HepG2 (cell line): ENCODE results near the gene SMAD7. TPM values are rescaled to one million over a fixed set of nuclear protein-coding genes. Genes with fewer than 3 reads are reported as not detected.

Experiments
- DMAP1 ChIP-seq: IDR thresholded peaks from 2 replicates; pipeline ENCODE4 v1.6.1; 2016
- HOXA3 ChIP-seq: sonication (generic); formaldehyde crosslinking; IDR thresholded peaks from 2 replicates; pipeline ENCODE4 v1.5.0; 2020; ENCODE audit warnings: missing genetic modification reagents
- HOXA5 ChIP-seq: sonication (generic); formaldehyde crosslinking; IDR thresholded peaks from 2 replicates; pipeline ENCODE4 v1.4.0; 2020; ENCODE audit warnings: missing genetic modification reagents
- MED1 ChIP-seq: sonication (generic); formaldehyde crosslinking; IDR thresholded peaks from 2 replicates; pipeline ENCODE4 v1.4.0; 2020; ENCODE audit warnings: missing genetic modification reagents
- POLR2G ChIP-seq: fragments of 200-400 bp; formaldehyde crosslinking; IDR thresholded peaks from 2 replicates; pipeline ENCODE4 v1.6.1; 2018; ENCODE audit warnings: mild to moderate bottlenecking, low read depth, low read length, moderate library complexity
- SKI ChIP-seq: fragments of 450-650 bp; IDR thresholded peaks from one replicate; pipeline ENCODE4 v1.6.1; 2018; ENCODE audit warnings: mild to moderate bottlenecking; ENCODE audit not compliant: partially characterized antibody
- SOX6 ChIP-seq, 2 experiments: fragments of 450-650 bp in 1 of 2; sonication (generic) in 1 of 2; formaldehyde crosslinking in 1 of 2; IDR thresholded peaks; 2 replicates each; pipeline versions ENCODE4 v1.4.0 to v1.6.1; 2017 to 2020; ENCODE audit warnings: antibody characterized with exemption in 1 of 2, mild to moderate bottlenecking in 1 of 2, missing genetic modification reagents in 1 of 2
- SP140L ChIP-seq: sonication (generic); formaldehyde crosslinking; IDR thresholded peaks from 2 replicates; pipeline ENCODE4 v1.4.0; 2020; ENCODE audit warnings: missing genetic modification reagents, borderline replicate concordance
- ZNF550 ChIP-seq: sonication (generic); formaldehyde crosslinking; IDR thresholded peaks from 2 replicates; pipeline ENCODE4 v1.4.0; 2020; ENCODE audit warnings: mild to moderate bottlenecking, missing genetic modification reagents, borderline replicate concordance
- ZNF850 ChIP-seq: sonication (generic); formaldehyde crosslinking; conservative IDR thresholded peaks from 2 replicates; pipeline ENCODE4 v1.9.0; 2021; ENCODE audit warnings: mild to moderate bottlenecking, missing genetic modification reagents
- ZSCAN25 ChIP-seq: sonication (generic); formaldehyde crosslinking; IDR thresholded peaks from 2 replicates; pipeline ENCODE4 v1.8.0; 2022; ENCODE audit warnings: mild to moderate bottlenecking, missing genetic modification reagents
- polyA plus RNA-seq, 8 experiments: library from polyadenylated mRNA; depleted of rRNA in 3 of 8; stranded (reverse) in 7 of 8; unstranded in 1 of 8; fragments of >200 nt; fragmentation: Illumina TruSeq in 4 of 8; extraction: Trizol in 4 of 8; gene quantifications; 2 replicates each; pipeline versions ENCODE4 v1.2.1 to v1.2.3, GENCODE V29; 2011 to 2016; ENCODE audit warnings: low read depth in 4 of 8, missing spikeins in 1 of 8, mixed read lengths in 1 of 8; ENCODE audit not compliant: insufficient read depth in 1 of 8
- total RNA-seq, 5 experiments: library from RNA; depleted of rRNA; stranded (reverse); fragments of >200 nt; fragmentation: Illumina TruSeq; extraction: Trizol; gene quantifications; 2 replicates each; pipeline ENCODE4 v1.2.3, GENCODE V29; 2016; ENCODE audit warnings: low read depth in 1 of 5
- TF ChIP-seq, protein P1 (sequence below), 2 experiments: fragments of 450-650 bp in 1 of 2; sonication (generic) in 1 of 2; formaldehyde crosslinking; IDR thresholded peaks; 2 replicates each; pipeline versions ENCODE4 v1.5.0 to v1.8.0; 2020 to 2022; ENCODE audit warnings: mild to moderate bottlenecking in 1 of 2, missing genetic modification reagents in 1 of 2
- TF ChIP-seq, protein P2 (sequence below): sonication (generic); formaldehyde crosslinking; IDR thresholded peaks from 2 replicates; pipeline ENCODE4 v1.4.0; 2020; ENCODE audit warnings: missing genetic modification reagents, borderline replicate concordance
- TF ChIP-seq, protein P3 (sequence below): sonication (generic); formaldehyde crosslinking; IDR thresholded peaks from 2 replicates; pipeline ENCODE4 v1.4.0; 2020; ENCODE audit warnings: missing genetic modification reagents
- TF ChIP-seq, protein P4 (sequence below): sonication (generic); formaldehyde crosslinking; IDR thresholded peaks from 2 replicates; pipeline ENCODE4 v1.5.1; 2020; ENCODE audit warnings: missing genetic modification reagents, mild to moderate bottlenecking, borderline replicate concordance

SMAD7 gene
- total and polyA plus RNA-seq, 2 of the 13 experiments (the other 11 are each of a cell fraction or from before 2014, with no cell fraction given), result 17.4 to 24.7 TPM

DNA sequence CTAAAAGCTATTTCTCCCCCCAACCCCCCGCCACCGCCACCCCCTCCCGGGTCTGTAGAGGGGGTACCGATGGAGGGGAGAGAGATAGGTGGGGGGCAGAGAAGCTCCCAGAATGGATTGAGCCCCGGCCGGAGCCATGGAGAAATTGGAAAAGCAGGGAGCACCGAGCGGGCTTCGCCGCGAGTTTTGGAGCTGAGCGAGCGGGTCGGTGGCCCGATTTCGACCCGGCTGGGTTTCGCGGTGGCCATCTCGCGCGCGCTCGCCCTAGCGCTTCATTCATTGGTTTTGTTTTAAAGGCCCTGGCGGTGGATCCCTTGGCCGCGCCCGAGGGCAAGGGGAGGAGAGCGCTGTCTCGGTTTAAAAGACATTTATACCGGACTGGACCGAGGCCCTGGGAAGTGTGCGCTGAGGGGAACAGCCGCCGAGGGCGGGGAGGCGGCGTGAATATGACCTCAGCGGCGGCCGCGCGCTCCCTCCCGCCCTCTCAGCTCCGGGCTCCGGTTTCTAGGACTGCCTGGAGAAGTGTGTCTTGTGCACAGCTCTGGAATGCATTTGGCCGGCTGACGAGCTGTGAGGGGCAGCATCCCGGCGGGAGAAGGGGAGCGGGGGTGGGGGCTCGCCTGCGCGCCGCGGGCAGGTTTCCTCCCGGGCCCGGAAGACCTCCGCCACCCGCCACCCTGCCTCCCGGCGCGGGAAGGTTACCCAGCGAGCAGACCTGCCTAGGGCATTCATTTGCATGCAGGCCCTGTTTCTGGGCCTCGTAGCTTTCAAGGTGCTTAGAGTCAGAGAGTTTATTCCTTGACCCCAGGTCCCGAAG is 1.7 kb upstream of the SMAD7 start (continued):
- TF ChIP-seq, protein P1, sequence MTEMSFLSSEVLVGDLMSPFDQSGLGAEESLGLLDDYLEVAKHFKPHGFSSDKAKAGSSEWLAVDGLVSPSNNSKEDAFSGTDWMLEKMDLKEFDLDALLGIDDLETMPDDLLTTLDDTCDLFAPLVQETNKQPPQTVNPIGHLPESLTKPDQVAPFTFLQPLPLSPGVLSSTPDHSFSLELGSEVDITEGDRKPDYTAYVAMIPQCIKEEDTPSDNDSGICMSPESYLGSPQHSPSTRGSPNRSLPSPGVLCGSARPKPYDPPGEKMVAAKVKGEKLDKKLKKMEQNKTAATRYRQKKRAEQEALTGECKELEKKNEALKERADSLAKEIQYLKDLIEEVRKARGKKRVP (CRISPR knock-in tag; IDR thresholded peaks at IDR 0.05), result 0 out of 4 replicates have a peak, but pooled peaks of 1 of the 2 experiments have one; percentile 25
- TF ChIP-seq, protein P2, sequence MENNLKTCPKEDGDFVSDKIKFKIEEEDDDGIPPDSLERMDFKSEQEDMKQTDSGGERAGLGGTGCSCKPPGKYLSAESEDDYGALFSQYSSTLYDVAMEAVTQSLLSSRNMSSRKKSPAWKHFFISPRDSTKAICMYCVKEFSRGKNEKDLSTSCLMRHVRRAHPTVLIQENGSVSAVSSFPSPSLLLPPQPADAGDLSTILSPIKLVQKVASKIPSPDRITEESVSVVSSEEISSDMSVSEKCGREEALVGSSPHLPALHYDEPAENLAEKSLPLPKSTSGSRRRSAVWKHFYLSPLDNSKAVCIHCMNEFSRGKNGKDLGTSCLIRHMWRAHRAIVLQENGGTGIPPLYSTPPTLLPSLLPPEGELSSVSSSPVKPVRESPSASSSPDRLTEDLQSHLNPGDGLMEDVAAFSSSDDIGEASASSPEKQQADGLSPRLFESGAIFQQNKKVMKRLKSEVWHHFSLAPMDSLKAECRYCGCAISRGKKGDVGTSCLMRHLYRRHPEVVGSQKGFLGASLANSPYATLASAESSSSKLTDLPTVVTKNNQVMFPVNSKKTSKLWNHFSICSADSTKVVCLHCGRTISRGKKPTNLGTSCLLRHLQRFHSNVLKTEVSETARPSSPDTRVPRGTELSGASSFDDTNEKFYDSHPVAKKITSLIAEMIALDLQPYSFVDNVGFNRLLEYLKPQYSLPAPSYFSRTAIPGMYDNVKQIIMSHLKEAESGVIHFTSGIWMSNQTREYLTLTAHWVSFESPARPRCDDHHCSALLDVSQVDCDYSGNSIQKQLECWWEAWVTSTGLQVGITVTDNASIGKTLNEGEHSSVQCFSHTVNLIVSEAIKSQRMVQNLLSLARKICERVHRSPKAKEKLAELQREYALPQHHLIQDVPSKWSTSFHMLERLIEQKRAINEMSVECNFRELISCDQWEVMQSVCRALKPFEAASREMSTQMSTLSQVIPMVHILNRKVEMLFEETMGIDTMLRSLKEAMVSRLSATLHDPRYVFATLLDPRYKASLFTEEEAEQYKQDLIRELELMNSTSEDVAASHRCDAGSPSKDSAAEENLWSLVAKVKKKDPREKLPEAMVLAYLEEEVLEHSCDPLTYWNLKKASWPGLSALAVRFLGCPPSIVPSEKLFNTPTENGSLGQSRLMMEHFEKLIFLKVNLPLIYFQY, result peak; percentile 93
- TF ChIP-seq, protein P3, sequence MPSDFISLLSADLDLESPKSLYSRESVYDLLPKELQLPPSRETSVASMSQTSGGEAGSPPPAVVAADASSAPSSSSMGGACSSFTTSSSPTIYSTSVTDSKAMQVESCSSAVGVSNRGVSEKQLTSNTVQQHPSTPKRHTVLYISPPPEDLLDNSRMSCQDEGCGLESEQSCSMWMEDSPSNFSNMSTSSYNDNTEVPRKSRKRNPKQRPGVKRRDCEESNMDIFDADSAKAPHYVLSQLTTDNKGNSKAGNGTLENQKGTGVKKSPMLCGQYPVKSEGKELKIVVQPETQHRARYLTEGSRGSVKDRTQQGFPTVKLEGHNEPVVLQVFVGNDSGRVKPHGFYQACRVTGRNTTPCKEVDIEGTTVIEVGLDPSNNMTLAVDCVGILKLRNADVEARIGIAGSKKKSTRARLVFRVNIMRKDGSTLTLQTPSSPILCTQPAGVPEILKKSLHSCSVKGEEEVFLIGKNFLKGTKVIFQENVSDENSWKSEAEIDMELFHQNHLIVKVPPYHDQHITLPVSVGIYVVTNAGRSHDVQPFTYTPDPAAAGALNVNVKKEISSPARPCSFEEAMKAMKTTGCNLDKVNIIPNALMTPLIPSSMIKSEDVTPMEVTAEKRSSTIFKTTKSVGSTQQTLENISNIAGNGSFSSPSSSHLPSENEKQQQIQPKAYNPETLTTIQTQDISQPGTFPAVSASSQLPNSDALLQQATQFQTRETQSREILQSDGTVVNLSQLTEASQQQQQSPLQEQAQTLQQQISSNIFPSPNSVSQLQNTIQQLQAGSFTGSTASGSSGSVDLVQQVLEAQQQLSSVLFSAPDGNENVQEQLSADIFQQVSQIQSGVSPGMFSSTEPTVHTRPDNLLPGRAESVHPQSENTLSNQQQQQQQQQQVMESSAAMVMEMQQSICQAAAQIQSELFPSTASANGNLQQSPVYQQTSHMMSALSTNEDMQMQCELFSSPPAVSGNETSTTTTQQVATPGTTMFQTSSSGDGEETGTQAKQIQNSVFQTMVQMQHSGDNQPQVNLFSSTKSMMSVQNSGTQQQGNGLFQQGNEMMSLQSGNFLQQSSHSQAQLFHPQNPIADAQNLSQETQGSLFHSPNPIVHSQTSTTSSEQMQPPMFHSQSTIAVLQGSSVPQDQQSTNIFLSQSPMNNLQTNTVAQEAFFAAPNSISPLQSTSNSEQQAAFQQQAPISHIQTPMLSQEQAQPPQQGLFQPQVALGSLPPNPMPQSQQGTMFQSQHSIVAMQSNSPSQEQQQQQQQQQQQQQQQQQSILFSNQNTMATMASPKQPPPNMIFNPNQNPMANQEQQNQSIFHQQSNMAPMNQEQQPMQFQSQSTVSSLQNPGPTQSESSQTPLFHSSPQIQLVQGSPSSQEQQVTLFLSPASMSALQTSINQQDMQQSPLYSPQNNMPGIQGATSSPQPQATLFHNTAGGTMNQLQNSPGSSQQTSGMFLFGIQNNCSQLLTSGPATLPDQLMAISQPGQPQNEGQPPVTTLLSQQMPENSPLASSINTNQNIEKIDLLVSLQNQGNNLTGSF, result peak; percentile 26; the same call in 1 of the 2 replicates
- TF ChIP-seq HOXA5 (CRISPR knock-in tag), result peak; percentile 72; the same call in 1 of the 2 replicates
- TF ChIP-seq ZNF550 (CRISPR knock-in tag), result 0 out of 2 replicates have a peak, but pooled peaks have one; percentile 35
- TF ChIP-seq MED1, result peak; percentile 51; the same call in 1 of the 2 replicates
- no peak for TF ChIP-seq ZNF850
- TF ChIP-seq SOX6 (IDR thresholded peaks at IDR 0.05), result no peak
- no peak for TF ChIP-seq SOX6 (CRISPR knock-in tag; IDR thresholded peaks at IDR 0.05)
- TF ChIP-seq ZSCAN25 (CRISPR knock-in tag), result peak; percentile 68; the same call in 1 of the 2 replicates
- TF ChIP-seq SP140L (CRISPR knock-in tag), result no peak
- TF ChIP-seq DMAP1 (CRISPR knock-in tag), result peak; percentile 47; the same call in 1 of the 2 replicates
- 0 out of 2 replicates have a peak, but pooled peaks have one; percentile 58 for TF ChIP-seq POLR2G
- TF ChIP-seq HOXA3 (CRISPR knock-in tag), result peak; percentile 47
- TF ChIP-seq, protein P4, sequence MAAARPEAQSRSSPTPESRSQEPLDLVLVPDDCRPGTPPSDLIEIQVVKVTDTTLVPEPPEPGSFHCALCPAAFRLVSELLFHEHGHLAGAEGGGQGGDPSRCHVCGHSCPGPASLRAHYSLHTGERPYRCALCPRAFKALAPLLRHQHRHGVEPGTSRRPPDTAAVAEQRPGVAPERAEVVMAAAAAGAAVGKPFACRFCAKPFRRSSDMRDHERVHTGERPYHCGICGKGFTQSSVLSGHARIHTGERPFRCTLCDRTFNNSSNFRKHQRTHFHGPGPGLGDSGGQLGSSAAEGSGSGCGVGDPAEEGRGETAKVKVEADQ (CRISPR knock-in tag), result no peak; the same call in 1 of the 2 replicates
- peak; percentile 94 for TF ChIP-seq SKI
